Stomach (tissue), 9 donors: ENCODE measurements around the gene OTULINL. TPM values are rescaled to one million over a fixed set of nuclear protein-coding genes. Genes with fewer than 3 reads are reported as not detected.

Experiments used
- DNase-seq, 2 donors: peaks; one replicate each; pipeline versions ENCODE4 v3.0.0 to v3.0.0-alpha.2; 2013 to 2019
- H3K27ac ChIP-seq, 5 donors: fragments of 200-600 bp in 4 of 5; sonication (generic) in 4 of 5; one replicate each; pipeline ENCODE4 v1.5.1; 2013 to 2019; ENCODE audit warnings: mild to moderate bottlenecking in 1 of 5, moderate library complexity in 1 of 5
- H3K27me3 ChIP-seq, 3 donors: fragments of 200-600 bp; sonication (generic); one replicate each; pipeline ENCODE4 v1.5.1; 2017 to 2019; ENCODE audit warnings: mixed run types in 1 of 3
- H3K36me3 ChIP-seq, 4 donors: fragments of 200-600 bp; sonication (generic); 1 replicate in 3 of 4; 2 replicates in 1 of 4; pipeline ENCODE4 v1.5.1; 2016 to 2019
- H3K4me1 ChIP-seq, 4 donors: fragments of 200-600 bp; sonication (generic); one replicate each; pipeline ENCODE4 v1.5.1; 2016 to 2019
- H3K4me3 ChIP-seq, 4 donors: fragments of 200-600 bp; sonication (generic) in 3 of 4; one replicate each; pipeline ENCODE4 v1.5.1; 2016 to 2019; ENCODE audit warnings: mild to moderate bottlenecking in 1 of 4
- H3K9me3 ChIP-seq, 4 donors: fragments of 200-600 bp; sonication (generic); one replicate each; pipeline ENCODE4 v1.5.1; 2016 to 2019
- CTCF ChIP-seq, 7 experiments: fragments of 450-650 bp in 4 of 7; fragments of 200-600 bp in 3 of 7; sonication (generic) in 3 of 7; IDR thresholded peaks; one replicate each; pipeline ENCODE4 v1.5.1; 2016 to 2019; ENCODE audit warnings: antibody characterized with exemption in 7 of 7, control low read depth in 2 of 7, mild to moderate bottlenecking in 1 of 7
- EP300 ChIP-seq: sonication (generic); formaldehyde crosslinking; IDR thresholded peaks from one replicate; pipeline ENCODE4 v1.6.1; 2017; ENCODE audit warnings: antibody characterized with exemption
- POLR2A ChIP-seq, 4 donors: fragments of 450-650 bp; IDR thresholded peaks; one replicate each; pipeline ENCODE4 v1.6.1; 2016; ENCODE audit warnings: antibody characterized with exemption in 4 of 4, control low read depth in 2 of 4, mild to moderate bottlenecking in 1 of 4, moderate library complexity in 1 of 4
- POLR2AphosphoS5 ChIP-seq, 3 donors: sonication (generic); formaldehyde crosslinking; IDR thresholded peaks; one replicate each; pipeline ENCODE4 v1.6.1; 2016; ENCODE audit warnings: antibody characterized with exemption in 3 of 3
- WGBS, 5 donors: extraction: QIAGEN DNeasy Blood & Tissue Kit in 3 of 5; methylation state at CpG; one replicate each; pipeline versions ENCODE4 v1.1.5 to v1.1.7; 2013 to 2018; 5-methylcytosine and 5-hydroxymethylcytosine counted together
- intact Hi-C: fragments of 100-400 bp; cut with DNase I; formaldehyde crosslinking; loops from one replicate; pipeline ENCODE4 v1.15.1; 2023; ENCODE audit warnings: low total_unique reads
- polyA plus RNA-seq, 3 donors: library from polyadenylated mRNA; stranded (reverse); fragments of 200-250 nt; gene quantifications; one replicate each; pipeline ENCODE4 v1.2.3, GENCODE V29; 2013
- total RNA-seq, 5 donors: library from RNA; depleted of rRNA; stranded (reverse); fragments of >200 nt; gene quantifications; one replicate each; pipeline versions ENCODE4 v1.1.0 to v1.2.3, GENCODE V29; 2014 to 2016
- donor health status: healthy with polysubstance abuse.
- donor health status: Bipolar disorder and iron deficiency.
- donor health status: healthy.

OTULINL gene
- total and polyA plus RNA-seq, 8 donors = 0.93 to 31.0 (median 15.1) TPM

DNA sequence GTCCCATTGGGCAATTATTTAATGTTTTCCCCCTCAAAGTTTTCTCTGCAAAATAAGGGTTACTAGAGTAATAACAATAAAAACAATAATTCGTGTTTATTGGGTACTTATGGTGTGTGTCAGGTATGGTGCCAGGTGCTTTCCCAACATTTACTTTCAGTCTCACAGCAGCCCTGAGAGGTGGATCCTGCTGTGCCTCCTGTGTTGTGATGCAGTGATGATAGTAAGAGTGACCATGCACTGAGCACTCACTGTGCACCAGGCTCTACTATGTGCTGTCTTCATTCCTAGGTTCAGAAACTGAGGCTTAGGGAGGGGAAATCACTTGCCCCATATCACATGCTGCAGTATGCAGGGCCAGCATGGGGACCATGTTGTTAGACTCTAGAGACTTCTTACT is 15.5 kb downstream of the OTULINL start:
- Histone ChIP-seq H3K9me3 (no peaks in the 10 kb centered on the region), H3K27me3 (no peaks in the 10 kb centered on the region), H3K4me1 (peaks cover 0 to 30% (median 0%) of the 10 kb centered on the region in 4 donors), H3K27ac (no peak overlapping the region), H3K4me3 (no peak overlapping the region), H3K36me3 (peaks cover 0 to 7% (median 0%) of the 10 kb centered on the region in 4 donors)
- TF ChIP-seq CTCF (IDR thresholded peaks at IDR 0.05) (no peak), POLR2AphosphoS5 (IDR thresholded peaks at IDR 0.05) (no peak), POLR2A (IDR thresholded peaks at IDR 0.05) (no peak), EP300 (no peak)
- no peak for DNase-seq
- WGBS, 5 donors = 68 to 94% (median 85%) methylated on average over 1 of the region's 1 CpG
- intact Hi-C loops = no loop called here

DNA sequence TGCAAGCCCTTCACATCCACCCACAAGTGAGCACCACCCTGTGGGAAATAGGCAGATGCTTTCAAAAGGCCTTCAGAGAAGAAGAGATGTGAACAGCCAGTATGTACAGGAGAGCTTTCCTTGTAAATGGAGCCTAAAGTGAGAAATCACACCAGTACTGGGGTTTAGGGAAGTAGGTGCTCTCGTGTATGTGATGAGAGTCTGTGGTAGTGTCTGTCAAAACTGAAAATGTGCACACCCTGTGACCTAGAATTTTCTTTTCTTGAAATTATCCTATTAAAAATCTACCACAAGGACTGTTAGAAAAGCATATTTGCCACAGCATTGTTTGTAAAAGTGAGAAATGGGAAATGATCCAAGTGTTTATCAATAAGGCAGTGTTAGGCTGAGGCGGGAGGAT is 16.6 kb downstream of the OTULINL start:
- peaks cover 0 to 19% (median 5%) of the 10 kb centered on the region in 4 donors for H3K36me3 ChIP-seq
- TF ChIP-seq POLR2A (IDR thresholded peaks at IDR 0.05) (no peak), EP300 (no peak), CTCF (IDR thresholded peaks at IDR 0.05) (no peak), POLR2AphosphoS5 (IDR thresholded peaks at IDR 0.05) (no peak)
- WGBS, 5 donors = 40 to 62% (median 53%) methylated on average over 2 of the region's 2 CpGs
- no peak overlapping the region for H3K27ac ChIP-seq
- intact Hi-C loops = no loop called here
- H3K4me3 ChIP-seq = no peak overlapping the region
- no peak for DNase-seq
- no peaks in the 10 kb centered on the region for H3K27me3 ChIP-seq
- peaks cover 0 to 23% (median 0%) of the 10 kb centered on the region in 4 donors for H3K4me1 ChIP-seq
- H3K9me3 ChIP-seq = no peaks in the 10 kb centered on the region

DNA sequence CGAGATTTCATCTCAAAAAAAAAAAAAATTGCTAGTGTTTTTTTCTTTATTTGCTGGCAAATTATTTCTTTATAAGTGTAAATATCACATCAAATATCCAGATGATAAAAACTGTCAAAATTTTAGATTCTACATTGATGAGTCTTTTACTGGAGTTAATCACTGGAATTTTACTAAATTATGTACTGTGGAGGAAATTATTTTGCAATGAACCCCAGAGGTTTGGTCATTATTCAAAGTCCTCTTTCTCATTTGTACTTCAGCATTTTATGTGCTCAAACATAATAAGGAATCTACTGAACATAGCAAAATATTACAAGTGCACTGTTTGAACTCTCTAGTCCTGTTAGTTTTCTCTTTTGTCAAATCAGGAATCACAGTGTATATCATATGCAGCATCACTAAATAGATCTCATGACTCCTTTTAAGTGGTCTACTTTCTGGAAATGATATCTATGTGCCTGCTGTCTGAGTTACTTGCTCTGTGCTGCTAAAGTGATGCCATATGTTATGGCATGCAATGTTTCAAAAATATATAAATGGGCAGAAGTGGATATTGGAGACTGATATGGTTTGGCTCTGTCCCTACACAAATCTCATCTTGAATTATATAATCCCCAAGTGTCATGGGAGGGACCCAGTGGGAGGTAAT is 18.0 kb downstream of the OTULINL start:
- intact Hi-C loops = no loop called here
- Histone ChIP-seq H3K27ac (no peak overlapping the region), H3K9me3 (no peaks in the 10 kb centered on the region), H3K36me3 (peaks cover 0 to 19% (median 8%) of the 10 kb centered on the region in 4 donors), H3K4me3 (no peak overlapping the region), H3K4me1 (peaks cover 0 to 13% (median 0%) of the 10 kb centered on the region in 4 donors), H3K27me3 (no peaks in the 10 kb centered on the region)
- no peak for DNase-seq
- WGBS, 5 donors = 63 to 89% (median 74%) methylated on average over 1 of the region's 1 CpG
- no peak for TF ChIP-seq POLR2A (IDR thresholded peaks at IDR 0.05)
- no peak for TF ChIP-seq CTCF (IDR thresholded peaks at IDR 0.05)
- TF ChIP-seq POLR2AphosphoS5 (IDR thresholded peaks at IDR 0.05) = no peak
- TF ChIP-seq EP300 = no peak

DNA sequence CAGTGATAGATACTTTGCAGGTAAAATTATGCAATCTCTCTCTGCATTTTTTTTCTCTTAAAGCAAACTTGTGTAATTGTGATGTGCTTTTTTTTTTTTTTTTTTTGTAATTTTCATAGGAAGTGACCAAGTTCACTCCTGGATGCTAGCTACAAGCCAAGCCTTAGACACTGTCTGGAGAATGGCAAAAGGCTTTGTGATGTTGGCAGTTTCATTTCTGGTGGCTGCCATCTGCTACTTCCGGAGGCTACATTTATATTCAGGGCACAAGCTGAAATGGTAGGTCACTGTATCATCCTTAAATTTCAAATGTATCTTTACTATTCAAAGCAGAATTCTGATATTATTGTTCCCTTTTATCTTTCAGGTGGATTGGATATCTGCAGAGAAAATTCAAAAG is 19.3 kb downstream of the OTULINL start:
- intact Hi-C loops = no loop called here

More for the DNA sequence above, 19.3 kb downstream of the OTULINL start:
- Histone ChIP-seq H3K4me3 (no peak overlapping the region), H3K36me3 (peaks cover 0 to 19% (median 11%) of the 10 kb centered on the region in 4 donors), H3K9me3 (no peaks in the 10 kb centered on the region), H3K27me3 (no peaks in the 10 kb centered on the region), H3K4me1 (peaks cover 0 to 4% (median 0%) of the 10 kb centered on the region in 4 donors), H3K27ac (no peak overlapping the region)
- TF ChIP-seq POLR2AphosphoS5 (IDR thresholded peaks at IDR 0.05) (no peak), EP300 (no peak), POLR2A (IDR thresholded peaks at IDR 0.05) (no peak), CTCF (IDR thresholded peaks at IDR 0.05) (no peak)
- 64 to 88% (median 79%) methylated on average over 1 of the region's 1 CpG for WGBS, 5 donors
- no peak for DNase-seq
